GM19239 (cell line): ENCODE results near the gene FGF14.

ENCODE experiments used
- DNase-seq: peaks from one replicate; pipeline ENCODE4 v3.0.0; 2011; ENCODE audit warnings: low spot score; ENCODE audit not compliant: insufficient read length
- FAIRE-seq: peaks from 2 replicates; lab custom pipeline; 2011; peaks lifted over from hg19 to GRCh38; lab: Jason Lieb, UNC

FGF14 gene

GRCh38 chr13:102316732-102317131 lies 85.1 kb downstream of the FGF14 start:
- no peak for DNase-seq
- no peak for FAIRE-seq

- FAIRE-seq (no peak), DNase-seq (no peak)
These were observed 89.0 kb downstream of the FGF14 start for GRCh38 chr13:102312841-102313240.

- no peak for DNase-seq
- FAIRE-seq = no peak
These were observed 89.9 kb downstream of the FGF14 start for GRCh38 chr13:102311901-102312300.

- DNase-seq = no peak
- no peak for FAIRE-seq
These were observed 90.4 kb downstream of the FGF14 start for GRCh38 chr13:102311419-102311796.

- FAIRE-seq (no peak), DNase-seq (no peak)
These were observed 91.0 kb downstream of the FGF14 start for GRCh38 chr13:102310691-102311418.

- DNase-seq (no peak), FAIRE-seq (no peak)
These were observed 92.7 kb downstream of the FGF14 start for GRCh38 chr13:102309110-102309509.

GRCh38 chr13:102302534-102302933 lies 99.3 kb downstream of the FGF14 start:
- DNase-seq (no peak), FAIRE-seq (no peak)

GRCh38 chr13:102300379-102300778 lies 101.5 kb downstream of the FGF14 start:
- no peak for FAIRE-seq
- DNase-seq = no peak

- no peak for FAIRE-seq
- DNase-seq = no peak
These were observed 102.5 kb downstream of the FGF14 start for GRCh38 chr13:102299366-102299765.

GRCh38 chr13:102298051-102298450 lies 103.8 kb downstream of the FGF14 start:
- DNase-seq (no peak), FAIRE-seq (no peak)

- no peak for FAIRE-seq
These were observed 106.4 kb downstream of the FGF14 start for GRCh38 chr13:102295316-102296048.

GRCh38 chr13:102294407-102295018 lies 107.3 kb downstream of the FGF14 start:
- FAIRE-seq (no peak), DNase-seq (no peak)

More at GRCh38 chr13:102295316-102296048, 106.4 kb downstream of the FGF14 start:
- DNase-seq = no peak

GRCh38 chr13:102293723-102294122 lies 108.1 kb downstream of the FGF14 start:
- FAIRE-seq (no peak), DNase-seq (no peak)

GRCh38 chr13:102291587-102292218 lies 110.1 kb downstream of the FGF14 start:
- FAIRE-seq = no peak
- DNase-seq = no peak

- DNase-seq = no peak
- no peak for FAIRE-seq
These were observed 112.2 kb downstream of the FGF14 start for GRCh38 chr13:102289606-102290005.

- FAIRE-seq = no peak
- DNase-seq = no peak
These were observed 115.5 kb downstream of the FGF14 start for GRCh38 chr13:102286326-102286725.

- DNase-seq = no peak
- FAIRE-seq = no peak
These were observed 121.5 kb downstream of the FGF14 start for GRCh38 chr13:102280366-102280765.

- FAIRE-seq (no peak), DNase-seq (no peak)
These were observed 124.6 kb downstream of the FGF14 start for GRCh38 chr13:102277286-102277685.

- FAIRE-seq = no peak
These were observed 125.4 kb downstream of the FGF14 start for GRCh38 chr13:102276404-102276803.

GRCh38 chr13:102275969-102276368 lies 125.9 kb downstream of the FGF14 start:
- FAIRE-seq (no peak), DNase-seq (no peak)

More at GRCh38 chr13:102276404-102276803, 125.4 kb downstream of the FGF14 start:
- no peak for DNase-seq

- no peak for FAIRE-seq
- no peak for DNase-seq
These were observed 128.7 kb downstream of the FGF14 start for GRCh38 chr13:102273111-102273510.
